NT2/D1 (cell line): ENCODE results near the gene DNAJC1.
"Not testable (repeated sequence)": the region's sequence is repeated elsewhere in the genome, so short reads cannot be mapped to it uniquely, and the experiment has no call there.

Source experiments
- SUZ12 ChIP-seq: IDR thresholded peaks from 2 replicates; pipeline ENCODE4 v1.6.1; 2011; ENCODE audit not compliant: insufficient read length, insufficient read depth; ENCODE audit errors: extremely low read depth
- YY1 ChIP-seq: IDR thresholded peaks from 2 replicates; pipeline ENCODE4 v1.6.1; 2011; ENCODE audit not compliant: insufficient read length, insufficient read depth
- ZNF274 ChIP-seq: IDR thresholded peaks from 2 replicates; pipeline ENCODE4 v1.6.1; 2011; ENCODE audit warnings: mild to moderate bottlenecking, low read depth, low read length

DNA sequence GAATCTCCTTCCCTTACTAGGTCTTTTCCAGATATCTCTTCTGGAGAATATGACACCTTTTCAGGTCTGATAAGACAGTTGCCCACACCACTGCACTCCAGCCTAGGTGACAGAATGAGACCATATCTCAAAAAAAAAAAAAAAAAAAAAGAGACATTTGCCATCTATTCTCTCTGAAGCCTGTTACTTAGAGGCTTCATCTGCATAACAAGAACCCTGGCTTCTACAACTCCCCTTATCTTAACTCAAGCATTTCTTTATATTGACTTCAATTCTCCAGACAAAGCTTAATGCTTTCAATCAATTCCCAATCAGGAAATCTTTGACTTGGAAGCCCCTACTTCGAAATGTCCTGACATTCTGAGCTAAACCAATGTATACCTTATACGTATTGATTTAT lies 134.4 kb downstream of the DNAJC1 start:
- TF ChIP-seq SUZ12, YY1, ZNF274: not testable (repeated sequence)
